Caco-2 (cell line): Measurements from ENCODE around the gene ZBED5. TPM values are rescaled to one million over a fixed set of nuclear protein-coding genes. Genes with fewer than 3 reads are reported as not detected.
A peak's percentile ranks its signal among the peaks of the same experiment; 100 is the strongest.

Experiments used
- Bru-seq: library from RNA; stranded (reverse); fragments of 400-500 nt; gene quantifications from one replicate; lab custom pipeline; 2021; lab: Mats Ljungman, UMichigan
- BruChase-seq, 2 experiments: library from RNA; stranded (reverse); fragments of 400-500 nt; gene quantifications; one replicate each; lab custom pipeline; 2021; lab: Mats Ljungman, UMichigan
- BruUV-seq: library from RNA; stranded (reverse); fragments of 400-500 nt; replicated peaks from 2 replicates; lab custom pipeline; 2021; lab: Mats Ljungman, UMichigan
- CTCF ChIA-PET: fragments of 300-600 bp; sonication (Branson Sonifier 250); formaldehyde crosslinking; loops from one replicate; lab custom pipeline; 2022; ENCODE audit warnings: antibody characterized with exemption; lab: Charles Lee
- POLR2A ChIA-PET: fragments of 300-600 bp; sonication (Branson Sonifier 250); formaldehyde crosslinking; loops from one replicate; lab custom pipeline; 2022; ENCODE audit warnings: antibody characterized with exemption; lab: Charles Lee
- DNase-seq, 2 experiments: peaks; one replicate each; pipeline versions ENCODE4 v3.0.0 to v3.0.0-alpha.2; 2020 to 2022
- H3K27me3 ChIP-seq: replicated peaks from 2 replicates; pipeline ENCODE4 v1.6.0; 2011; ENCODE audit warnings: low read length; ENCODE audit not compliant: control insufficient read depth, insufficient read depth
- H3K36me3 ChIP-seq: 2 replicates; pipeline ENCODE4 v1.5.1; 2011; ENCODE audit warnings: low read length; ENCODE audit not compliant: control insufficient read depth, insufficient read depth
- H3K4me1 ChIP-seq: fragments of 250-450 bp; sonication (Bioruptor Pico); 2 replicates; pipeline ENCODE4 v1.5.1; 2020; ENCODE audit warnings: mild to moderate bottlenecking
- H3K4me3 ChIP-seq: 2 replicates; pipeline ENCODE4 v1.5.1; 2011; ENCODE audit warnings: low read depth, mild to moderate bottlenecking, control low read depth, low read length
- H3K9me3 ChIP-seq: fragments of 250-450 bp; sonication (Bioruptor Pico); 2 replicates; pipeline ENCODE4 v1.5.1; 2020; ENCODE audit warnings: mild to moderate bottlenecking, moderate library complexity
- H3K27ac Mint-ChIP-seq: one replicate; pipeline ENCODE4 v1.8.0; 2022; ENCODE audit warnings: mixed read lengths; ENCODE audit not compliant: unreplicated experiment
- H3K27me3 Mint-ChIP-seq: one replicate; pipeline ENCODE4 v1.8.0; 2022; ENCODE audit warnings: mixed read lengths; ENCODE audit not compliant: insufficient read depth, unreplicated experiment
- H3K36me3 Mint-ChIP-seq: one replicate; pipeline ENCODE4 v1.8.0; 2022; ENCODE audit warnings: mild to moderate bottlenecking, mixed read lengths; ENCODE audit not compliant: insufficient read depth, unreplicated experiment
- H3K4me1 Mint-ChIP-seq: one replicate; pipeline ENCODE4 v1.8.0; 2022; ENCODE audit warnings: low read depth, mixed read lengths; ENCODE audit not compliant: unreplicated experiment
- H3K4me3 Mint-ChIP-seq: one replicate; pipeline ENCODE4 v1.8.0; 2022; ENCODE audit warnings: mild to moderate bottlenecking, moderate library complexity, mixed read lengths; ENCODE audit not compliant: unreplicated experiment
- H3K9me3 Mint-ChIP-seq: one replicate; pipeline ENCODE4 v1.8.0; 2022; ENCODE audit warnings: mixed read lengths; ENCODE audit not compliant: unreplicated experiment
- CTCF ChIP-seq, 2 experiments: fragments of 200-600 bp in 1 of 2; IDR thresholded peaks; 1 replicate in 1 of 2; 2 replicates in 1 of 2; pipeline versions ENCODE4 v1.5.1 to v1.8.0; 2011 to 2022; ENCODE audit warnings: antibody characterized with exemption in 1 of 2, control low read depth in 1 of 2, inconsistent platforms in 1 of 2, low read depth in 1 of 2, low read length in 1 of 2, mild to moderate bottlenecking in 1 of 2, moderate library complexity in 1 of 2; ENCODE audit not compliant: insufficient read depth in 1 of 2, severe bottlenecking in 1 of 2, unreplicated experiment in 1 of 2
- intact Hi-C: fragments of 100-400 bp; cut with micrococcal nuclease; formaldehyde crosslinking; loops from one replicate; pipeline ENCODE4 v1.10.0; 2022; ENCODE audit not compliant: unreplicated experiment
- long read RNA-seq: library from polyadenylated mRNA; stranded (forward); transcript quantifications from one replicate; pipeline ENCODE4 v2.0.0, GENCODE V29; 2022
- total RNA-seq: library from RNA; stranded (reverse); gene quantifications from 2 replicates; pipeline ENCODE4 v1.2.3, GENCODE V29; 2022

ZBED5 gene
- total RNA-seq (42.1 and 53.2 TPM in 2 replicates), Bru-seq, nascent RNA (percentile 98 among the genes with signal in this experiment), BruChase-seq, experiment 1, labeled RNA remaining after a 2-hour chase (percentile 99 among the genes with signal in this experiment), BruChase-seq, experiment 2, labeled RNA remaining after a 6-hour chase (percentile 84 among the genes with signal in this experiment)
- long read RNA-seq, transcript ZBED5-201 (3 exons, 2,512 nt) = major isoform, 7 of 25 reads
- long read RNA-seq, partial matches to known transcripts = 2 of 25 reads
- long read RNA-seq, other reads (novel, unspliced or antisense) = 7 of 25 reads

GRCh38 chr11:10857709-10858438 lies at the start of gene ZBED5:
ZBED5 (minus strand) TSS chr11:10858053; CDS start chr11:10854945, 3,108 bp downstream.
- POLR2A ChIA-PET = interaction anchor here (0.5 to 3.3 kb wide), 17 partner anchors 9 to 985 kb away, joined by 3 to 174 read pairs (median 4); partner anchors contain the start of genes ADM, CTR9 and EIF4G2
- Mint-ChIP-seq H3K27ac (peak within 1 kb of the TSS; percentile 96), H3K9me3 (no peaks in the 10 kb centered on the region), H3K4me1 (peaks cover 13% of the 10 kb centered on the region), H3K4me3 (peak within 1 kb of the TSS; percentile 97), H3K36me3 (peaks cover 41% of the 10 kb centered on the region), H3K27me3 (no peaks in the 10 kb centered on the region)
- DNase-seq = peak; percentile 96 to 97
- H3K27me3 ChIP-seq = no peaks in the 10 kb centered on the region
- intact Hi-C loops = loop anchor here (1.0 kb wide), 4 partner anchors 15 to 73 kb away; no protein-coding TSS in a partner anchor
- peak within 1 kb of the TSS; percentile 90 for H3K4me3 ChIP-seq
- 0 out of 2 replicates have a peak, but pooled peaks cover 2% of the 10 kb centered on the region for H3K36me3 ChIP-seq
- no peaks in the 10 kb centered on the region for H3K9me3 ChIP-seq
- peaks cover 7% of the 10 kb centered on the region; the same call in 1 of the 2 replicates for H3K4me1 ChIP-seq
- TF ChIP-seq CTCF (IDR thresholded peaks at IDR 0.05; ENCODE audit: insufficient read depth in 1 of 2, low read depth in 1 of 2, low read length in 1 of 2, severe bottlenecking in 1 of 2, unreplicated experiment in 1 of 2) = peak; percentile 23 to 29
- no TSS peak for BruUV-seq
- CTCF ChIA-PET = interaction anchor here (0.7 to 3.1 kb wide), 10 partner anchors 20 to 170 kb away, joined by 3 to 25 read pairs (median 4); partner anchors contain the start of gene EIF4G2

- H3K9me3 Mint-ChIP-seq = no peaks in the 10 kb centered on the region
- H3K4me1 Mint-ChIP-seq = peaks cover 26% of the 10 kb centered on the region
- no TSS peak for BruUV-seq
- TF ChIP-seq CTCF (IDR thresholded peaks at IDR 0.05; ENCODE audit: insufficient read depth in 1 of 2, low read depth in 1 of 2, low read length in 1 of 2, severe bottlenecking in 1 of 2, unreplicated experiment in 1 of 2) = peak; percentile 13 to 27
- no peaks in the 10 kb centered on the region for H3K36me3 Mint-ChIP-seq
- intact Hi-C loops = loop anchor here (2.0 kb wide), 2 partner anchors 28 to 114 kb away; no protein-coding TSS in a partner anchor
- H3K4me1 ChIP-seq = peaks cover 20% of the 10 kb centered on the region
- ChIA-PET POLR2A (interaction anchor here (2.1 kb wide), 1 partner anchor 98 kb away, joined by 11 read pairs; the partner anchor contains the start of gene EIF4G2), CTCF (interaction anchor here (0.5 to 1.7 kb wide), 5 partner anchors 24 to 136 kb away, joined by 3 to 7 read pairs (median 5); partner anchors contain the start of gene EIF4G2)
- H3K4me3 ChIP-seq = no peak overlapping the region
- H3K27me3 ChIP-seq = no peaks in the 10 kb centered on the region
- H3K27ac Mint-ChIP-seq = no peak overlapping the region
- no peaks in the 10 kb centered on the region for H3K27me3 Mint-ChIP-seq
- H3K9me3 ChIP-seq = no peaks in the 10 kb centered on the region
- no peak overlapping the region for H3K4me3 Mint-ChIP-seq
- DNase-seq = peak; percentile 47 to 59
- H3K36me3 ChIP-seq = no peaks in the 10 kb centered on the region
Measured at GRCh38 chr11:10906521-10906920, 48.7 kb upstream of the ZBED5 start.
